H4 (cell line): Measurements from ENCODE around the gene ESPNL. TPM values are rescaled to one million over a fixed set of nuclear protein-coding genes. Genes with fewer than 3 reads are reported as not detected.

Experiments used
- DNase-seq: peaks from one replicate; pipeline ENCODE4 v3.0.0-alpha.2; 2015; ENCODE audit warnings: low spot score
- total RNA-seq: library from RNA; depleted of rRNA; stranded (reverse); fragments of >200 nt; shearing (Covaris generic); gene quantifications from 2 replicates; pipeline ENCODE4 v1.2.3, GENCODE V29; 2014; rRNA removed

The ESPNL gene
- total RNA-seq, 1 experiment from 2014 or later = not detected

DNA sequence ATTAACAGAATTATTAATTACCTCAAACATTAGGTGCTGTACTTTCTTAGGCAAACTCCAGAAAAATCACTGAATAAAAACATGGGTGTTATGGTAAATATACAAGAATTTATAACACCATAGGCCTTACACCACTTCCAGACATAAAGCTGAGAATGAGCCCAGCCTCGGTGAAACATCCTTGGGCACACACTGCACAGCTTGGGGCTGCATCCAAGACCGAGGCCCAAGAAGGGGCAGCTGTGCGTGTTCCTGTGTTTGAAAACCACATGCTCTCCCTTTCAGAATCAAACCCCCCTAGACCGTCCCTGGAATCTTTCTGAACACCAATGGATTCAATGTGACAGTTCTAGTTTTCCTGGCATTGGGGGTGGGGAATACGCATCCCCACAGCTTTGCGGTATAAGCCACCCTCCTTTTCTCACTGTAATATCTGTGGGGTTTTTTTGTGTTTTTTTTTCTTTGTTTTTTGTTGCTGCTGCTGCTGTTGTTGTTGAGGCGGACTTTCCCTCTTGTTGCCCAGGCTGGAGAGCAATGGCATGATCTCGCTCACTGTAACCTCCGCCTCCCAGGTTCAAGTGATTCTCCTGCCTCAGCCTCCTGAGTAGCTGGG, 71.5 kb downstream of the ESPNL start:
- no peak for DNase-seq

DNA sequence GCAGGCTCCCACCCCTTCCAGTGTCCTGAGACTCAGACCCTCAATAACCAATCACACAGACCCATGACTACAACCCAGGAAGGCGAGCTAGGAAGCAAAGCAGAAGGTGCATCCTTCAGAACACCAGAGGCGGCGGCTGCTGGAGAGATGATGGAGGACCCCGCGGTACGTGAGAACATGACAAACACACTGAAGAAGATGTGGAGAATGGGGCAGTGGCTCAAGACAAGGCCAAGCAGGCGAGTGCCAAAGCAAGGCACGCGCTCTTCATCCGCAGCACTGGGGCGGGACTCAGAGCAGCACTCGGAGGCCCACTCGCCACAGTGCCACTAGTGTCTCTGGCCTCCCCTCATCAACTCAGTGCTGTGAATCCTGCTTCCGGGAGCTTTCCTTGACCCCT, 72.3 kb downstream of the ESPNL start:
- no peak for DNase-seq

- DNase-seq = no peak
Measured at GRCh38 chr2:238173692-238174091, 73.6 kb downstream of the ESPNL start.

GRCh38 chr2:238174291-238174690, 74.2 kb downstream of the ESPNL start:
- no peak for DNase-seq

DNA sequence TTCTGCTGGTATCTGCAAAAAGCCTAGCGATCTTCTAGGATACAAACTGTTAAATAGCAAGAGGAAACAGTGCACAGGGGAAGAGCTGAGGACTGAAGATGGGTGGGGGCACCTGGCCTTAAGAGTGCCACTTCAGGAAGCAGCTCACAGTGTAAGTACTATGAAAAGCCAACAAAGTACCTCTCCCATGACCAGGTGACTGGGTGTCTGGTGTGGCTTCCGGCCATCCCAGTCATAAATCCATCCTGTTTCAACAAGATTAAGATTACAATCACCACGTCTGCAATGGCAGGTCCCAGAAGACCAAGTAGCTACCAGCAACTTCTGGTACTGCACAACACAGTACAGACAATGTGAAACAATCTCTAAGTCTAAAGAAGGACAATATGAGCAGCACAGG, 74.6 kb downstream of the ESPNL start:
- DNase-seq = no peak

DNA sequence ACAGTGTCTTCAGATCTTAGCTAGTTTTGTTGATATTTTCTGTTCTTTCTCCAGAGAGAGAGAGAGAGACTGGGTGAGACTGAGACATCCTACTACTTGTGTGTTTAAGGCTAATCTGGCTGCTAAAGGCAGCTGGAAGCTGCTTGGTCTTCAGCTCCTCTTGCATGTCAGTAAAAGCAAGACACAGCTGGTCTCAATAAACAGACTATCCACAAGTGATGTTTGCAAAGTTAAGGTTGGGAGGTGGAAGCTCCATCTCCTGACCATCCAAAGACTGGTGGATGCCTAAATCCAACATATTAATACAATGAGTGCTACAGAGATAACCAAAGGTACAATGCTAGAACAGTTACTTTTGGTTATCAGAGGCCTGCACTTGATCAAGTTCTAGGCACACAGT, 76.5 kb downstream of the ESPNL start:
- no peak for DNase-seq

DNA sequence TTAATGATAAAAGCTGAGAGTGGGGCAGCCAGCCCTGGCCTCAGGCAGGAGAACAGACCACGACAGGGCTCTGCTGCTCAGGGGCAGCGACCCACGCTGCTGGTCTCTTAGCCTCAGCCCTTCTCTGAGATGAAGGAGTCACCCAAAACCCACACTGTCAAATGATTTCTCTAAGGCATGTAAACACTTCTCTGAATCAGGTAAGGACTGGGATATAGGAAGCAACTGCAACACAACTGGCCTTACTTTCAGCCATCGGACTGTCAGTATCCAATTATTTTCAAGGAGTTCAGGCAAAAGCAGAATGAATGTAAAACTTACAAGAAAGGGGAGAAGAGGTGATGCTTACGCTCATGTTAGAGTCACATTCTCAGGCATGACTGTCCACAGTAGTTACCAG, 80.4 kb downstream of the ESPNL start:
- DNase-seq = no peak

DNA sequence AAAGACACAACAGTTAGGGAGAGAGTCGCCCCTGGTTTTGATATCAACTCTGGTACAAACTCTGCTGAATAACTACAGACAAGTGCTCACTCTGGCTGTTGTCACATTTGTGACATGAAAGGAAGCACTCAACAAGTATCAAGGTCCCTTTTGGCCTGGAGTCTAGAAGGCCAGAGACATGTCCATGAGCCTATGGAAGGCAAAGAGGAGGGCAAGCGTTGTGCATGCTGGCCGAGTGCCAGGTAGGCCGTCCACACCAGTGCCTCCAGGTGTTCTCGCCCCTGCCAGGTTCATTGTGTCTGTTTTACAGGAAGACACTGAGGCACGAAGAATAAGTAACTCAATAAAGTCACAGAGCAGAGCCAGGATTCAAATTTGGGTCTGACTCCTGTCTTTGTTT, 82.2 kb downstream of the ESPNL start:
- no peak for DNase-seq

Other genes with a start within 250 kb of the ESPNL start
- not detected in 2 replicates for gene RAMP1, start 240.7 kb upstream of the ESPNL start, total RNA-seq
- gene UBE2F, start 133.3 kb upstream of the ESPNL start, total RNA-seq = 94.2 and 98.5 TPM in 2 replicates
- gene SCLY, start 39.3 kb upstream of the ESPNL start, total RNA-seq = 19.6 and 20.5 TPM in 2 replicates
- gene KLHL30, start 38.3 kb downstream of the ESPNL start, total RNA-seq = not detected in 2 replicates
- 4.3 and 6.2 TPM in 2 replicates for gene ERFE, start 58.6 kb downstream of the ESPNL start, total RNA-seq
- 13.4 and 18.8 TPM in 2 replicates for gene ILKAP, start 103.4 kb downstream of the ESPNL start, total RNA-seq
- gene HES6, start 139.7 kb downstream of the ESPNL start, total RNA-seq = 4.8 and 6.3 TPM in 2 replicates
- gene PER2, start 188.3 kb downstream of the ESPNL start, total RNA-seq = 3.9 and 4.6 TPM in 2 replicates
- gene TRAF3IP1, start 220.2 kb downstream of the ESPNL start, total RNA-seq = 1.8 and 7.4 TPM in 2 replicates